DMS53 treated with DMSO at 0.1 percent for 48 hours (cell line): ENCODE results near the gene PSME1.

Source experiments
- DNase-seq: peaks from one replicate; lab custom pipeline; 2025; ENCODE audit not compliant: unreplicated experiment; lab: John Stamatoyannopoulos, UW

The PSME1 gene

GRCh38 chr14:24171422-24172260, 35.6 kb downstream of the PSME1 start, which contains the start of gene REC8:
TSS of gene REC8 (plus strand) at chr14:24172080. CDS start at chr14:24172553, 473 bp downstream.
- DNase-seq, result no peak

- DNase-seq, result no peak
Observed at GRCh38 chr14:24172261-24172860, 36.4 kb downstream of the PSME1 start.

GRCh38 chr14:24172871-24173281, 36.9 kb downstream of the PSME1 start:
- no peak for DNase-seq

- DNase-seq, result no peak
Observed at GRCh38 chr14:24176599-24176998, 40.6 kb downstream of the PSME1 start.

- DNase-seq, result no peak
Observed at GRCh38 chr14:24177041-24177825, 41.2 kb downstream of the PSME1 start.

GRCh38 chr14:24177891-24178290, 41.9 kb downstream of the PSME1 start:
- DNase-seq, result no peak

- no peak for DNase-seq
Observed at GRCh38 chr14:24178399-24179178, 42.6 kb downstream of the PSME1 start.

- DNase-seq, result no peak
Observed at GRCh38 chr14:24179294-24179960, 43.4 kb downstream of the PSME1 start.

GRCh38 chr14:24179961-24180796, 44.2 kb downstream of the PSME1 start:
- no peak for DNase-seq

GRCh38 chr14:24181371-24182077, 45.5 kb downstream of the PSME1 start:
- no peak for DNase-seq

- DNase-seq, result no peak
Observed at GRCh38 chr14:24182110-24182882, 46.3 kb downstream of the PSME1 start.

- no peak for DNase-seq
Observed at GRCh38 chr14:24183014-24183481, 47.1 kb downstream of the PSME1 start.

GRCh38 chr14:24184104-24184970, 48.3 kb downstream of the PSME1 start:
- no peak for DNase-seq

- DNase-seq, result no peak
Observed at GRCh38 chr14:24185026-24185425, 49.0 kb downstream of the PSME1 start.

GRCh38 chr14:24185741-24186140, 49.7 kb downstream of the PSME1 start:
- DNase-seq, result no peak

- no peak for DNase-seq
Observed at GRCh38 chr14:24186831-24187538, 51.0 kb downstream of the PSME1 start.
